GM12892 (cell line): Measurements from ENCODE around the gene SUV39H2.

Experiments used
- POLR2AphosphoS5 ChIP-seq: IDR thresholded peaks from 2 replicates; pipeline ENCODE4 v1.6.1; 2011; ENCODE audit warnings: low read depth, low read length, control low read depth
- TAF1 ChIP-seq: IDR thresholded peaks from 2 replicates; pipeline ENCODE4 v1.6.1; 2011; ENCODE audit warnings: low read depth, mild to moderate bottlenecking, control low read depth, low read length, borderline replicate concordance

- TF ChIP-seq POLR2AphosphoS5 = no peak
- TF ChIP-seq TAF1 = no peak
Measured at GRCh38 chr10:14839305-14839695, 39.4 kb upstream of the SUV39H2 start.
